HG03520 (cell line): ENCODE measurements around the gene C1orf159.
"Not testable (repeated sequence)": the region's sequence is repeated elsewhere in the genome, so short reads cannot be mapped to it uniquely, and the experiment has no call there.

ENCODE experiments used
- ATAC-seq: cut with Tn5 transposase; IDR thresholded peaks from one replicate; pipeline ENCODE4 v1.9.1; 2021; ENCODE audit warnings: mild to moderate bottlenecking, moderate library complexity; ENCODE audit not compliant: unreplicated experiment

C1orf159 gene

GRCh38 chr1:1058088-1058905 lies 57.6 kb downstream of the C1orf159 start:
- no peak for ATAC-seq

- ATAC-seq: not testable (repeated sequence)
Observed at GRCh38 chr1:1057769-1058087, 58.2 kb downstream of the C1orf159 start.

GRCh38 chr1:1055841-1056736 lies 59.8 kb downstream of the C1orf159 start:
- no peak for ATAC-seq

GRCh38 chr1:1054971-1055370 lies 60.9 kb downstream of the C1orf159 start:
- no peak for ATAC-seq

GRCh38 chr1:1054099-1054700 lies 61.7 kb downstream of the C1orf159 start:
- ATAC-seq: no peak

GRCh38 chr1:1053682-1054081 lies 62.2 kb downstream of the C1orf159 start:
- no peak for ATAC-seq

- ATAC-seq: no peak
Observed at GRCh38 chr1:1053022-1053421, 62.9 kb downstream of the C1orf159 start.

- ATAC-seq: no peak
Observed at GRCh38 chr1:1052003-1052840, 63.7 kb downstream of the C1orf159 start.

GRCh38 chr1:1051127-1051810 lies 64.6 kb downstream of the C1orf159 start:
- no peak for ATAC-seq

GRCh38 chr1:1050577-1051052 lies 65.3 kb downstream of the C1orf159 start:
- no peak for ATAC-seq

- ATAC-seq: no peak
Observed at GRCh38 chr1:1049318-1050165, 66.3 kb downstream of the C1orf159 start.

- no peak for ATAC-seq
Observed at GRCh38 chr1:1048765-1049164, 67.1 kb downstream of the C1orf159 start.

- ATAC-seq: no peak
Observed at GRCh38 chr1:1047963-1048362, 67.9 kb downstream of the C1orf159 start.

- no peak for ATAC-seq
Observed at GRCh38 chr1:1047407-1047806, 68.5 kb downstream of the C1orf159 start.

- ATAC-seq: no peak
Observed at GRCh38 chr1:1046767-1047166, 69.1 kb downstream of the C1orf159 start.

GRCh38 chr1:1046243-1046642 lies 69.6 kb downstream of the C1orf159 start:
- no peak for ATAC-seq

GRCh38 chr1:1045129-1045528 lies 70.8 kb downstream of the C1orf159 start:
- ATAC-seq: no peak

- ATAC-seq: no peak
Observed at GRCh38 chr1:1044455-1045078, 71.3 kb downstream of the C1orf159 start.

GRCh38 chr1:1043921-1044320 lies 72.0 kb downstream of the C1orf159 start:
- no peak for ATAC-seq
